ENCODE results near the gene ABCA5. TPM values are rescaled to one million over a fixed set of nuclear protein-coding genes. Genes with fewer than 3 reads are reported as not detected.
"Not testable (repeated sequence)": the region's sequence is repeated elsewhere in the genome, so short reads cannot be mapped to it uniquely, and the experiment has no call there.

Gene ABCA5
- total RNA-seq, 4 donors from 2014 or later, result 32.9 to 61.6 (median 49.2) TPM

GRCh38 chr17:69218986-69219385, 107.9 kb downstream of the ABCA5 start:
- DNase-seq (ENCODE audit: low spot score) (no peak), ATAC-seq (ENCODE audit: low FRiP score) (no peak)
- no peak for TF ChIP-seq CTCF (IDR thresholded peaks at IDR 0.05)

GRCh38 chr17:69213059-69213813, 113.7 kb downstream of the ABCA5 start:
- no peak for TF ChIP-seq CTCF (IDR thresholded peaks at IDR 0.05)
- DNase-seq (ENCODE audit: low spot score) (no peak), ATAC-seq (ENCODE audit: low FRiP score) (no peak)

- ATAC-seq (ENCODE audit: low FRiP score) (no peak), DNase-seq (ENCODE audit: low spot score) (no peak)
- no peak for TF ChIP-seq CTCF (IDR thresholded peaks at IDR 0.05)
These were observed 118.3 kb downstream of the ABCA5 start for GRCh38 chr17:69208640-69209039.

GRCh38 chr17:69207151-69207550, 119.8 kb downstream of the ABCA5 start:
- DNase-seq (ENCODE audit: low spot score) (no peak), ATAC-seq (ENCODE audit: low FRiP score) (no peak)
- TF ChIP-seq CTCF (IDR thresholded peaks at IDR 0.05), result no peak

GRCh38 chr17:69198238-69198637, 128.7 kb downstream of the ABCA5 start:
- ATAC-seq (ENCODE audit: low FRiP score) (no peak), DNase-seq (ENCODE audit: low spot score) (no peak)
- TF ChIP-seq CTCF (IDR thresholded peaks at IDR 0.05), result no peak

GRCh38 chr17:69196105-69196653, 130.8 kb downstream of the ABCA5 start:
- not testable (repeated sequence) for DNase-seq (ENCODE audit: low spot score); ATAC-seq (ENCODE audit: low FRiP score)

Small RNA genes lying within 50 kb of the gene (small RNA-seq; reads per million reads assigned to genes)
- gene RF00561 (not detected), gene SNRPGP4 (not detected)

Other genes starting within 250 kb of the ABCA5 start
- gene ABCA6, start 185.2 kb downstream of the ABCA5 start, total RNA-seq, result 100 to 1,000 TPM in 3 of 4 donors, 10 to 100 TPM in 1; 50.2 to 311 (median 163) TPM
- 10 to 100 TPM in 3 of 4 donors, 1 to 10 TPM in 1; 2.5 to 86.1 (median 22.0) TPM for gene ABCA10, start 98.3 kb downstream of the ABCA5 start, total RNA-seq
- 10 to 100 TPM in 1 of 4 donors, 1 to 10 TPM in 3; 3.5 to 24.3 (median 4.8) TPM for gene MAP2K6, start 87.6 kb upstream of the ABCA5 start, total RNA-seq